HG03469 (cell line): ENCODE data around the gene LRRC74A.
"Not testable (repeated sequence)": the region's sequence is repeated elsewhere in the genome, so short reads cannot be mapped to it uniquely, and the experiment has no call there.

Experiments used
- ATAC-seq: cut with Tn5 transposase; IDR thresholded peaks from one replicate; pipeline ENCODE4 v1.9.1; 2021; ENCODE audit warnings: mild to moderate bottlenecking, moderate library complexity, moderate number of reproducible peaks; ENCODE audit not compliant: unreplicated experiment

The LRRC74A gene

GRCh38 chr14:76883447-76883846 is 57.2 kb downstream of the LRRC74A start:
- no peak for ATAC-seq

GRCh38 chr14:76884394-76884793 is 58.2 kb downstream of the LRRC74A start:
- ATAC-seq = no peak

- no peak for ATAC-seq
These were observed 58.7 kb downstream of the LRRC74A start for GRCh38 chr14:76884853-76885276.

- no peak for ATAC-seq
These were observed 61.0 kb downstream of the LRRC74A start for GRCh38 chr14:76887191-76887590.

- no peak for ATAC-seq
These were observed 65.2 kb downstream of the LRRC74A start for GRCh38 chr14:76891391-76891790.

- no peak for ATAC-seq
These were observed 68.1 kb downstream of the LRRC74A start for GRCh38 chr14:76894308-76894707.

GRCh38 chr14:76898006-76898405 is 71.8 kb downstream of the LRRC74A start:
- not testable (repeated sequence) for ATAC-seq

- no peak for ATAC-seq
These were observed 74.5 kb downstream of the LRRC74A start for GRCh38 chr14:76900682-76901081.

GRCh38 chr14:76901171-76902055 is 75.2 kb downstream of the LRRC74A start:
- no peak for ATAC-seq

- ATAC-seq = no peak
These were observed 76.4 kb downstream of the LRRC74A start for GRCh38 chr14:76902591-76902990.

- ATAC-seq = no peak
These were observed 78.0 kb downstream of the LRRC74A start for GRCh38 chr14:76904100-76904739.

- ATAC-seq = peak; percentile 86
These were observed 78.7 kb downstream of the LRRC74A start for GRCh38 chr14:76904740-76905569.

- ATAC-seq = no peak
These were observed 82.6 kb downstream of the LRRC74A start for GRCh38 chr14:76908834-76909233.

GRCh38 chr14:76909266-76909665 is 83.1 kb downstream of the LRRC74A start:
- ATAC-seq = no peak

GRCh38 chr14:76910371-76910890 is 84.2 kb downstream of the LRRC74A start:
- no peak for ATAC-seq

GRCh38 chr14:76911473-76911872 is 85.3 kb downstream of the LRRC74A start:
- no peak for ATAC-seq

- ATAC-seq = not testable (repeated sequence)
These were observed 88.4 kb downstream of the LRRC74A start for GRCh38 chr14:76914533-76915081.

- ATAC-seq = no peak
These were observed 90.0 kb downstream of the LRRC74A start for GRCh38 chr14:76916040-76916715.

- no peak for ATAC-seq
These were observed 91.0 kb downstream of the LRRC74A start for GRCh38 chr14:76917158-76917596.

GRCh38 chr14:76917745-76918255 is 91.6 kb downstream of the LRRC74A start:
- ATAC-seq = no peak
